ENCODE results near the gene STRIP1.

Gene STRIP1

DNA sequence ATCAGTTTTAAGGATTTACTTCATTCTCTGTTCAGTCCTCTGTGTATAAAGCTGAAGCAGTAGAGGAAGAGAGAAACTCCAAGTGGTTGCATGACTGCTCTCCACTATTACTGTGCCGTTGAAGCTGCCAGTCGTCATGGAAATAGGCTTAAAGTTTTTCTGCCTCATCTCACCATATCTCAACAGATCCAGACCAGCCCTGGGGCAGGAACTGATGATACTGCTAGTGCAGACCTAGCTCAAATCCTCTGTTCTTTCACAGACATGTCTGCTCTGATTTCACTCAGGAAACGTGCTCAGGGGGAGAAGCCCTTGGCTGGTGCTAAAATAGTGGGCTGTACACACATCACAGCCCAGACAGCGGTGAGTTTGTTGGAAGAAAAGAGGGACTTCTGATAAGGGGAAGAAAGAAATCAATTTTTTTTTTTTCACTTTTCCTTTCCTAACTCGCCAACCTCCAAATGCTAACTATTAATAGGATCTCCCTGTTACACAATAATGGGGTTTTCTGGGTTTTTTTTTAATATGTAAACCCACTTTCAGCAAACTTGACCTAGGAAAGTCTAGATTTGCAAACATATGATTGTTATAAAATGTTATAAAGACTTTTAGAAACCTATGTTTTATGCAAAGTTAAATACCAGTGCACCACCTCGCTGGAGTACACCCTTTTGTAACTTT, 22.2 kb upstream of the STRIP1 start:
- Histone ChIP-seq H3K9me3 (ENCODE audit: insufficient read depth, low read depth, low read length) (no peaks in the 10 kb centered on the region), H3K27me3 (ENCODE audit: insufficient read depth, low read length, poor library complexity, severe bottlenecking) (no peaks in the 10 kb centered on the region), H3K4me3 (ENCODE audit: low read length, poor library complexity, severe bottlenecking) (no peak overlapping the region), H3K9ac (ENCODE audit: low read depth, low read length, poor library complexity, severe bottlenecking) (no peak overlapping the region), H2AFZ (ENCODE audit: low read length) (no peak overlapping the region), H3K79me2 (ENCODE audit: insufficient read depth, low read length) (0 out of 2 replicates have a peak, but pooled peaks cover under 1% of the 10 kb centered on the region), H3F3A (ENCODE audit: low read depth) (no peaks in the 10 kb centered on the region), H3K4me2 (ENCODE audit: low read depth, low read length, poor library complexity, severe bottlenecking) (no peak overlapping the region), H4K20me1 (ENCODE audit: insufficient read depth, low read length, poor library complexity, severe bottlenecking) (no peaks in the 10 kb centered on the region), H3K9me2 (replicated peaks; ENCODE audit: low read depth, low read length) (no peaks in the 10 kb centered on the region), H3K36me3 (ENCODE audit: insufficient read depth, low read length) (peaks cover 78% of the 10 kb centered on the region), H3K4me1 (ENCODE audit: insufficient read depth, low read length, poor library complexity, severe bottlenecking) (no peaks in the 10 kb centered on the region)
- TF ChIP-seq EZH2phosphoT487 (IDR thresholded peaks at IDR 0.05; ENCODE audit: borderline replicate concordance), result no peak

DNA sequence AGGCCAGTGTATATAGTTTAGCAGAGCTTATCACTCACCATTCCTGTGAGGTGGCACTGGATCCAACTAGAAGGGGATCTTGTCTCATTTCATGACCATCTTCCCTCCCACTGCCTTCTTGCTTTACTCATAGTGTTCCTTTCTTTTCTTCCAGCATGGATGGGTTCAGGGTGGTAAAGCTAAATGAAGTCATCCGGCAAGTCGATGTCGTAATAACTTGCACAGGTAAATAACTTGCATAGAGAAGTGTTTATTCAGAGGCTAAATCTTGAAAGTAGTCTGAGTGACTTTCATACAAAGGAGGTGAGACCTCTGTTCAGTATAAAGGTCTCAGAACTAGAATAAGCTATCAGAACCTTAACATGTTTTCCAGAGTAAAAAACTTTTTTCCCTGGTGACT, 16.6 kb upstream of the STRIP1 start:
- no peak for TF ChIP-seq EZH2phosphoT487 (IDR thresholded peaks at IDR 0.05; ENCODE audit: borderline replicate concordance)
- TF ChIP-seq, protein P1, sequence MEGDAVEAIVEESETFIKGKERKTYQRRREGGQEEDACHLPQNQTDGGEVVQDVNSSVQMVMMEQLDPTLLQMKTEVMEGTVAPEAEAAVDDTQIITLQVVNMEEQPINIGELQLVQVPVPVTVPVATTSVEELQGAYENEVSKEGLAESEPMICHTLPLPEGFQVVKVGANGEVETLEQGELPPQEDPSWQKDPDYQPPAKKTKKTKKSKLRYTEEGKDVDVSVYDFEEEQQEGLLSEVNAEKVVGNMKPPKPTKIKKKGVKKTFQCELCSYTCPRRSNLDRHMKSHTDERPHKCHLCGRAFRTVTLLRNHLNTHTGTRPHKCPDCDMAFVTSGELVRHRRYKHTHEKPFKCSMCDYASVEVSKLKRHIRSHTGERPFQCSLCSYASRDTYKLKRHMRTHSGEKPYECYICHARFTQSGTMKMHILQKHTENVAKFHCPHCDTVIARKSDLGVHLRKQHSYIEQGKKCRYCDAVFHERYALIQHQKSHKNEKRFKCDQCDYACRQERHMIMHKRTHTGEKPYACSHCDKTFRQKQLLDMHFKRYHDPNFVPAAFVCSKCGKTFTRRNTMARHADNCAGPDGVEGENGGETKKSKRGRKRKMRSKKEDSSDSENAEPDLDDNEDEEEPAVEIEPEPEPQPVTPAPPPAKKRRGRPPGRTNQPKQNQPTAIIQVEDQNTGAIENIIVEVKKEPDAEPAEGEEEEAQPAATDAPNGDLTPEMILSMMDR (conservative IDR thresholded peaks at IDR 0.05; ENCODE audit: low read length), result no peak
- Histone ChIP-seq H3K4me1 (ENCODE audit: insufficient read depth, low read length, poor library complexity, severe bottlenecking) (no peaks in the 10 kb centered on the region), H3K27me3 (ENCODE audit: insufficient read depth, low read length, poor library complexity, severe bottlenecking) (no peaks in the 10 kb centered on the region)

DNA sequence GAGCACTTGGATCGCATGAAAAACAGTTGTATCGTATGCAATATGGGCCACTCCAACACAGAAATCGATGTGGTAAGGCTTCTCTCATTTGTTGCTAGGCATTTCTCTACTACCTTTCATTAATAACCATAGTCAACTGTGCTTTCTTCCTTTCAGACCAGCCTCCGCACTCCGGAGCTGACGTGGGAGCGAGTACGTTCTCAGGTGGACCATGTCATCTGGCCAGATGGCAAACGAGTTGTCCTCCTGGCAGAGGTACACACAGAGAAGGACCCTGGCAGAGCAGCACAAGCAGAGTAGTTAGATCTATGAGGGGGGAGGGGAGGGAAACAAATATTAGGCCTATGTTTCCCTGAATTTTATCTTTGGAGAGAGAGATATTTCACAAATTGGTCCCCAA, 16.0 kb upstream of the STRIP1 start:
- Histone ChIP-seq H3F3A (ENCODE audit: low read depth) (0 out of 2 replicates have a peak, but pooled peaks cover 3% of the 10 kb centered on the region), H4K20me1 (ENCODE audit: insufficient read depth, low read length, poor library complexity, severe bottlenecking) (no peaks in the 10 kb centered on the region), H3K27me3 (ENCODE audit: insufficient read depth, low read length, poor library complexity, severe bottlenecking) (no peaks in the 10 kb centered on the region), H3K9ac (ENCODE audit: low read depth, low read length, poor library complexity, severe bottlenecking) (no peak overlapping the region), H3K4me2 (ENCODE audit: low read depth, low read length, poor library complexity, severe bottlenecking) (no peak overlapping the region), H2AFZ (ENCODE audit: low read length) (no peak overlapping the region), H3K4me3 (ENCODE audit: low read length, poor library complexity, severe bottlenecking) (no peak overlapping the region), H3K36me3 (ENCODE audit: insufficient read depth, low read length) (peaks cover 96% of the 10 kb centered on the region), H3K9me3 (ENCODE audit: insufficient read depth, low read depth, low read length) (no peaks in the 10 kb centered on the region), H3K79me2 (ENCODE audit: insufficient read depth, low read length) (no peaks in the 10 kb centered on the region), H3K9me2 (replicated peaks; ENCODE audit: low read depth, low read length) (no peaks in the 10 kb centered on the region), H3K4me1 (ENCODE audit: insufficient read depth, low read length, poor library complexity, severe bottlenecking) (no peaks in the 10 kb centered on the region)
- no peak for TF ChIP-seq EZH2phosphoT487 (IDR thresholded peaks at IDR 0.05; ENCODE audit: borderline replicate concordance)
- TF ChIP-seq, protein P1 (conservative IDR thresholded peaks at IDR 0.05; ENCODE audit: low read length), result no peak

More for the DNA sequence above, 16.6 kb upstream of the STRIP1 start:
- Histone ChIP-seq H3K79me2 (ENCODE audit: insufficient read depth, low read length) (no peaks in the 10 kb centered on the region), H3K4me2 (ENCODE audit: low read depth, low read length, poor library complexity, severe bottlenecking) (no peak overlapping the region), H3K9me2 (replicated peaks; ENCODE audit: low read depth, low read length) (no peaks in the 10 kb centered on the region), H2AFZ (ENCODE audit: low read length) (no peak overlapping the region), H3K9me3 (ENCODE audit: insufficient read depth, low read depth, low read length) (no peaks in the 10 kb centered on the region), H3F3A (ENCODE audit: low read depth) (0 out of 2 replicates have a peak, but pooled peaks cover 3% of the 10 kb centered on the region), H4K20me1 (ENCODE audit: insufficient read depth, low read length, poor library complexity, severe bottlenecking) (no peaks in the 10 kb centered on the region), H3K9ac (ENCODE audit: low read depth, low read length, poor library complexity, severe bottlenecking) (no peak overlapping the region), H3K36me3 (ENCODE audit: insufficient read depth, low read length) (peaks cover 95% of the 10 kb centered on the region), H3K4me3 (ENCODE audit: low read length, poor library complexity, severe bottlenecking) (no peak overlapping the region)

DNA sequence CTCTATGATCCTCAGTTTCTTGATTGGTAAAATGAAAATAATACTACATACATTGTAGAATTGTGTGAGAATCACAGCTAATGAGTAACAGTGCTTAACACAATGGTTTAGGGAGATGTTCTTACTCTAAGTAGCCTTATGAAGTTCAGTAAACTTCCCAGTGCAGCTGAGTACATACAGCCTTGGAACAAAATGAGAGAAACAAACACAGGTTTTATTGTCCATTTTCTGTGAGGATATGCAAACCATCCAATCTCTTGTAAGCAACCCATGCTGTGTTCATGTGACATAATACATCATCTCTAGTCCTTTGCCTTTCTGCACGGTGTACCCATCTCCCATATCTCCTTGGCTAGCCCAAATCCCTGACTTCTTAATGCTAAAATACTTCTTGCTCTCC, 14.7 kb upstream of the STRIP1 start:
- no peaks in the 10 kb centered on the region for H3K9me2 ChIP-seq (replicated peaks; ENCODE audit: low read depth, low read length)
- no peaks in the 10 kb centered on the region for H3K27me3 ChIP-seq (ENCODE audit: insufficient read depth, low read length, poor library complexity, severe bottlenecking)
- H3F3A ChIP-seq (ENCODE audit: low read depth), result 0 out of 2 replicates have a peak, but pooled peaks cover 3% of the 10 kb centered on the region
- TF ChIP-seq, protein P1 (conservative IDR thresholded peaks at IDR 0.05; ENCODE audit: low read length), result no peak
- no peak for TF ChIP-seq EZH2phosphoT487 (IDR thresholded peaks at IDR 0.05; ENCODE audit: borderline replicate concordance)
- no peaks in the 10 kb centered on the region for H4K20me1 ChIP-seq (ENCODE audit: insufficient read depth, low read length, poor library complexity, severe bottlenecking)
- peaks cover 96% of the 10 kb centered on the region for H3K36me3 ChIP-seq (ENCODE audit: insufficient read depth, low read length)
- H2AFZ ChIP-seq (ENCODE audit: low read length), result no peak overlapping the region
- no peak overlapping the region for H3K4me2 ChIP-seq (ENCODE audit: low read depth, low read length, poor library complexity, severe bottlenecking)
- H3K4me3 ChIP-seq (ENCODE audit: low read length, poor library complexity, severe bottlenecking), result no peak overlapping the region
- no peaks in the 10 kb centered on the region for H3K9me3 ChIP-seq (ENCODE audit: insufficient read depth, low read depth, low read length)
- H3K4me1 ChIP-seq (ENCODE audit: insufficient read depth, low read length, poor library complexity, severe bottlenecking), result no peaks in the 10 kb centered on the region
- no peak overlapping the region for H3K9ac ChIP-seq (ENCODE audit: low read depth, low read length, poor library complexity, severe bottlenecking)
- H3K79me2 ChIP-seq (ENCODE audit: insufficient read depth, low read length), result no peaks in the 10 kb centered on the region
